Heart right ventricle (tissue), 16 donors: ENCODE data around the gene TTN. TPM values are rescaled to one million over a fixed set of nuclear protein-coding genes. Genes with fewer than 3 reads are reported as not detected.
A peak's percentile ranks its signal among the peaks of the same experiment; 100 is the strongest.

Experiments
- ATAC-seq, 8 donors: fragments of 200-7000 bp; cut with Tn5 transposase; one replicate each; pipeline ENCODE4 v1.9.1; 2020; ENCODE audit warnings: mild to moderate bottlenecking in 8 of 8, moderate library complexity in 8 of 8, moderate number of reproducible peaks in 1 of 8
- DNase-seq, 2 donors: peaks; one replicate each; pipeline ENCODE4 v3.0.0-alpha.2; 2020
- H3K27ac ChIP-seq, 10 donors: fragments of 200-600 bp; sonication (generic) in 2 of 10; one replicate each; pipeline versions ENCODE4 v1.5.0 to v1.8.0; 2020 to 2022; ENCODE audit warnings: mild to moderate bottlenecking in 3 of 10
- H3K27me3 ChIP-seq, 7 donors: fragments of 200-600 bp; one replicate each; pipeline ENCODE4 v1.8.0; 2021 to 2022; ENCODE audit warnings: mild to moderate bottlenecking in 2 of 7
- H3K36me3 ChIP-seq, 9 donors: fragments of 200-600 bp; sonication (generic) in 1 of 9; one replicate each; pipeline versions ENCODE4 v1.5.0 to v1.8.0; 2020 to 2022; ENCODE audit warnings: mild to moderate bottlenecking in 2 of 9
- H3K4me1 ChIP-seq, 9 donors: fragments of 200-600 bp; sonication (generic) in 1 of 9; one replicate each; pipeline versions ENCODE4 v1.5.0 to v1.8.0; 2020 to 2022; ENCODE audit warnings: mild to moderate bottlenecking in 4 of 9
- H3K4me3 ChIP-seq, 10 donors: fragments of 200-600 bp; sonication (generic) in 2 of 10; one replicate each; pipeline versions ENCODE4 v1.5.0 to v1.8.0; 2020 to 2022; ENCODE audit warnings: mild to moderate bottlenecking in 7 of 10, moderate library complexity in 2 of 10
- H3K9me3 ChIP-seq, 11 donors: fragments of 200-600 bp in 10 of 11; sonication (generic) in 2 of 11; one replicate each; pipeline versions ENCODE4 v1.5.0 to v1.8.0; 2013 to 2022; ENCODE audit warnings: mild to moderate bottlenecking in 2 of 11, control low read depth in 1 of 11, moderate library complexity in 1 of 11
- CTCF ChIP-seq, 9 donors: fragments of 200-600 bp; sonication (generic) in 2 of 9; IDR thresholded peaks; one replicate each; pipeline versions ENCODE4 v1.5.0 to v1.8.0; 2021 to 2022; ENCODE audit warnings: antibody characterized with exemption in 9 of 9, mild to moderate bottlenecking in 5 of 9, moderate library complexity in 1 of 9
- WGBS, 2 donors: extraction: QIAGEN DNeasy Blood & Tissue Kit; methylation state at CpG; one replicate each; pipeline ENCODE4 v1.1.7; 2013; ENCODE audit warnings: inconsistent platforms in 1 of 2; 5-methylcytosine and 5-hydroxymethylcytosine counted together
- intact Hi-C, 10 donors: fragments of 100-400 bp; cut with DNase I; formaldehyde crosslinking; loops; one replicate each; pipeline versions ENCODE4 v1.11.1 to v1.14.2; 2022
- polyA plus RNA-seq, 2 donors: library from polyadenylated mRNA; stranded (reverse); fragments of 200-250 nt; gene quantifications; one replicate each; pipeline ENCODE4 v1.2.3, GENCODE V29; 2013
- total RNA-seq, 10 donors: library from RNA; stranded (reverse); fragmentation: NEBNext Ultra II Directional in 3 of 10; extraction: Animal tissue kit (Norgen Biotek cat#: 25700) in 3 of 10; gene quantifications; one replicate each; pipeline versions ENCODE4 v1.2.1 to v1.2.4, GENCODE V29; 2021 to 2023
- donor health status: Arrhythmogenic right ventricular cardiomyopathy.
- donor health status: ischemic (EF 13 %, LVEDD 7.1; RV severe dilation, severe dysfunction).
- donor health status: healthy with polysubstance abuse.
- donor health status: DM: no; HTN: yes; CAD: no.
- donor health status: DM: no; HTN: no; CAD: no.
- donor health status: ischemic (EF 25% LVEDD 6.9; RV normal size, moderate dysfunction).
- donor health status: ischemic (EF 25% LVEDD 5.7; RV mildly dilated, moderate dysfunction).
- donor health status: healthy.
- donor health status: DM: yes; HTN: yes; CAD: no.
- donor health status: Ischemic cardiomyopathy.
- donor health status: ischemic (EF 35%, LVEDD 5.7; RV mildly dilated, moderate dysfunction).
- donor health status: nonischemic (EF 11% LVEDD 7.7; RV severe dilation, severe dysfunction).
- donor health status: DM: yes; HTN: yes; CAD: no.
- donor health status: PGD.
- donor health status: ischemic (EF 29% LVEDD 5.4; RV normal size, mild dysfunction).
- donor health status: nonischemic (EF 23%, LVEDD 6.1; RV moderate dilation, normal function).

The TTN gene
- total and polyA plus RNA-seq, 12 donors: 65.7 to 4,921 (median 3,636) TPM

- peaks cover 0 to 100% (median 31%) of the 10 kb centered on the region in 9 donors for H3K36me3 ChIP-seq
- no peaks in the 10 kb centered on the region for H3K27me3 ChIP-seq
- ATAC-seq (peak in 3 of 8 donors; percentile 12 to 28 (median 16)), DNase-seq (no peak)
- H3K9me3 ChIP-seq: no peaks in the 10 kb centered on the region
- H3K4me1 ChIP-seq: peaks cover 0 to 11% (median 0%) of the 10 kb centered on the region in 9 donors
- no peak overlapping the region for H3K27ac ChIP-seq
- no peak for TF ChIP-seq CTCF (IDR thresholded peaks at IDR 0.05)
- WGBS, 2 donors: 45 to 56% methylated on average over 2 of the region's 2 CpGs
- no peak overlapping the region for H3K4me3 ChIP-seq
- intact Hi-C loops: no loop called here
Measured at GRCh38 chr2:178707476-178707875, 99.7 kb downstream of the TTN start.

- H3K36me3 ChIP-seq: peaks cover 0 to 100% (median 28%) of the 10 kb centered on the region in 9 donors
- TF ChIP-seq CTCF (IDR thresholded peaks at IDR 0.05): no peak
- 79 to 81% methylated on average over 5 of the region's 5 CpGs for WGBS, 2 donors
Measured at GRCh38 chr2:178704876-178705275, 102.3 kb downstream of the TTN start.

GRCh38 chr2:178702361-178702760 is 104.9 kb downstream of the TTN start:
- intact Hi-C loops: no loop called here
- H3K4me1 ChIP-seq: peaks cover 0 to under 1% (median 0%) of the 10 kb centered on the region in 9 donors
- no peak for TF ChIP-seq CTCF (IDR thresholded peaks at IDR 0.05)
- ATAC-seq (peak in 4 of 8 donors; percentile 13 to 31 (median 20)), DNase-seq (no peak)
- peaks cover 0 to 94% (median 20%) of the 10 kb centered on the region in 9 donors for H3K36me3 ChIP-seq
- no peaks in the 10 kb centered on the region for H3K27me3 ChIP-seq
- H3K9me3 ChIP-seq: no peaks in the 10 kb centered on the region
- H3K4me3 ChIP-seq: no peak overlapping the region
- 74 to 77% methylated on average over 6 of the region's 6 CpGs for WGBS, 2 donors
- H3K27ac ChIP-seq: no peak overlapping the region

More at GRCh38 chr2:178704876-178705275, 102.3 kb downstream of the TTN start:
- Histone ChIP-seq H3K27ac (no peak overlapping the region), H3K4me1 (no peaks in the 10 kb centered on the region), H3K27me3 (no peaks in the 10 kb centered on the region), H3K9me3 (no peaks in the 10 kb centered on the region), H3K4me3 (no peak overlapping the region)
- ATAC-seq: no peak
- no peak for DNase-seq
- intact Hi-C loops: no loop called here

- Histone ChIP-seq H3K36me3 (peaks cover 0 to 94% (median 20%) of the 10 kb centered on the region in 9 donors), H3K27me3 (no peaks in the 10 kb centered on the region), H3K4me3 (no peak overlapping the region), H3K9me3 (no peaks in the 10 kb centered on the region), H3K4me1 (peaks cover 0 to 10% (median 0%) of the 10 kb centered on the region in 9 donors), H3K27ac (no peak overlapping the region)
- TF ChIP-seq CTCF (IDR thresholded peaks at IDR 0.05): peak; percentile 65 to 86 (median 80)
- DNase-seq (no peak), ATAC-seq (no peak)
- intact Hi-C loops: no loop called here
- 54 to 60% methylated on average over 9 of the region's 9 CpGs for WGBS, 2 donors
Measured at GRCh38 chr2:178700922-178701342, 106.3 kb downstream of the TTN start.
